DLD1 (cell line): ENCODE measurements around the gene ZKSCAN1.
"Not testable (repeated sequence)": the region's sequence is repeated elsewhere in the genome, so short reads cannot be mapped to it uniquely, and the experiment has no call there.

ENCODE experiments used
- in situ Hi-C: cut with HindIII; loops from 2 replicates; pipeline ENCODE4 v1.10.0; 2017; ENCODE audit warnings: low sequenced_read_pairs

Gene ZKSCAN1

GRCh38 chr7:99997545-99998137 is 17.8 kb upstream of the ZKSCAN1 start:
- in situ Hi-C loops, result loop anchor here (10.0 kb wide), 1 partner anchor 73 kb away; the partner anchor contains the start of gene GJC3

DNA sequence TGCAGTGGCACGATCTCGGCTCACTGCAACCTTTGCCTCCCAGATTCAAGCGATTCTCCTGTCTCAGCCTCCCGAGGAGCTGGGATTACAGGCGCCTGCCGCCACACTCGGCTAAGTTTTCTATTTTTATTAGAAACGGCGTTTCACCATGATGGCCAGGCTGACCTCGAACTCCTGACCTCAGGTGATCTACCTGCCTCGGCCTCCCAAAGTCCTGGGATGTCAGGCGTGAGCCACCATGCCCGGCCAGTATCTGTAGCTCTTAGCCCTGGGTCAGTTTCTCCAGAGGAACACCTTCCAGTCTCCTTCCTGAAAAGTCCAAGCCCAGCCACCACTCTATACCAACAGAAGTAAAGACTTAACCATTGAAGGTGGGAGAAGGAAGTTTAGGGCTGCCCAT is 15.2 kb upstream of the ZKSCAN1 start:
- in situ Hi-C loops, result no loop called here

- in situ Hi-C loops, result no loop called here
Observed at GRCh38 chr7:100003711-100004661, 11.4 kb upstream of the ZKSCAN1 start.

- in situ Hi-C loops, result no loop called here
Observed at GRCh38 chr7:100007887-100008286, 7.5 kb upstream of the ZKSCAN1 start.

DNA sequence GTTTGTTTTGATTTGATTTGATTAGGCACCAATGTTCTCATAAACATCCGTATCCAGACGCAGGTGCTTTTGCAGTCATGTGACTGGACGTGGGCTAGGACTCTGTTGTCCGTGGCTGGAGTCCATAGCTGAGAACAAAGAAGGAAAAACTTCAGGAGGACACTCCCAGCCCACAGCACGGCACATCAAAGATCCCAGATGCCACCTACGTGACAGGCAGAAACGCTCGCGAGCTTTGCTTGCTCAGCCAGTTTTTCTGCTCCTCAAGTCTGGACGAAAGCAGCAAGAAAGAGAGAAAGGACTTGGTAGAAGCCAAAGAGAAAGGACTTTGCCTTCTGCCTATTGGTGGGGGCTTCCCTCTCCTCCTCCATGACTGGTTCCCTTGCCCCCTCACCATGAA is 6.9 kb upstream of the ZKSCAN1 start:
- in situ Hi-C loops, result no loop called here

GRCh38 chr7:100009952-100010351 is 5.4 kb upstream of the ZKSCAN1 start:
- in situ Hi-C loops, result not testable (repeated sequence)

DNA sequence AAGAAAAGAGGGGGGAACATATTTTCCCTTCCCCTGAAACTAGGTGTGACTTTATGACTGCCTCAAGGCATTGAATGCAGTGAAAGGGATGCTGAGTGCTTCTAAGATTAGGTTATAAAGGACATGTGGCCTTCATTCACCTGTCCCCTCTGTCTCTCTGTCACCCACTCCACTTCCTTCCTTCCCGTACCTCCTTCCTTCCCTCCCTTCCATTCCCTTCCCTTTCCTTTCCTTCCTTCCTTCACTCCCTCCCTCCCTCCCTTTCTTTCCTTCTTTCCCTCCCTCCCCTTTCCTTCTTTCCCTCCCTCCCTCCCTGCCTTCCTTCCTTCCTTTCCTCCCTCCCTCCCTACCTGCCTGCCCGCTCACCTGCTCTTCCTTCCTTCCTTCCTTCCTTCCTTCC is 4.5 kb upstream of the ZKSCAN1 start:
- in situ Hi-C loops, result no loop called here

GRCh38 chr7:100011516-100011915 is 3.9 kb upstream of the ZKSCAN1 start:
- in situ Hi-C loops, result no loop called here

GRCh38 chr7:100012385-100013327 is 2.7 kb upstream of the ZKSCAN1 start:
- in situ Hi-C loops, result not testable (repeated sequence)

GRCh38 chr7:100013328-100013676 is 2.1 kb upstream of the ZKSCAN1 start:
- in situ Hi-C loops, result no loop called here

DNA sequence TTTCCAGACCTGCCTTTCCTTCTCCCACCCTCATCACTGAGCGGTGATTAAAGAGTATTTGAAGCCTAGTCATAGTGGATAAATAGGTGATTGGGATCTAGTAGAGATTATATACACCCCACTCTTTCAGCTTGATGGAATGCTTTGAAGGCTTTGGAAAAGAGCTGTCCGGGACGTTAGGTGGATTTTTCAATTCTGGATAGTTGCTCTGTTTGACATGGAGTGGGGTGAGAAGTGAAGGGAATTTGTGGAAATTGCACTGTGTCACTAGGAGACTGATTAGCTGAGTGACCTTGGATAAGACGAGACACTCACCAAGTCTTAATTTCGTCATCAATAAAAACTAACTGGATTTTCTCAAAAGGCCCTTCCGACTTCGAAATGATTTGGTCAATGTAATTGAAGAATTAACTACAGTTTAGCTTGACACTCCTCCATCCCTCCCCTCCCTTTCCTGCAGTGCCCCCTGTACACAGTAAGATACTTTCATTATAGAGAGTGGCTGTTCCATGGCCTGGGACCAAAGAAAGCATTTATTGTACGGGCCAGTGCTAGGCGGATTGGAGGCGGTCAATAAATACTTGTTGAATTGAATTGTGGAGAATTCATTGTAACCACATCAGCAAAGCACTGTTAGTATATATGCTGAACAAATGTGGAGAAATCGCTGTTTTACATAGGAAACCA is 962 bp downstream of the ZKSCAN1 start:
- in situ Hi-C loops, result no loop called here

DNA sequence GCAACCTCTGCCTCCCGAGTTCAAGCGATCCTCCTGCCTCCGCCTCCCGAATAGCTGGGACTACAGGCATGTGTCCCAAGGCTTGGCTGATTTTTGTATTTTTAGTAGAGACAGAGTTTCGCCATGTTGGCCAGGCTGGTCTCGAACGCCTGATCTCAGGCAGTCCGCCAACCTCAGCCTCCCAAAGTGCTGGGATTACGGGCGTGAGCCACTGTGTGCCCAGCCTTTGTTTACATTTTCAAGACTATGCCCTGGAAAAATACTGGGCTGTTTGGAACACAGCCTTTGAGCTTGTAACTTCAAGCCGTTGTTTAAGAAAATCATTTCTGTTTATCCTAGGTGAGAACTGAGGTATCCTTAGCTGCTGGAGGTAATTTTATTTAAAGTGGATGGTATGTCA is 1.9 kb downstream of the ZKSCAN1 start:
- in situ Hi-C loops, result no loop called here

GRCh38 chr7:100017875-100018274 is 2.5 kb downstream of the ZKSCAN1 start:
- in situ Hi-C loops, result no loop called here

DNA sequence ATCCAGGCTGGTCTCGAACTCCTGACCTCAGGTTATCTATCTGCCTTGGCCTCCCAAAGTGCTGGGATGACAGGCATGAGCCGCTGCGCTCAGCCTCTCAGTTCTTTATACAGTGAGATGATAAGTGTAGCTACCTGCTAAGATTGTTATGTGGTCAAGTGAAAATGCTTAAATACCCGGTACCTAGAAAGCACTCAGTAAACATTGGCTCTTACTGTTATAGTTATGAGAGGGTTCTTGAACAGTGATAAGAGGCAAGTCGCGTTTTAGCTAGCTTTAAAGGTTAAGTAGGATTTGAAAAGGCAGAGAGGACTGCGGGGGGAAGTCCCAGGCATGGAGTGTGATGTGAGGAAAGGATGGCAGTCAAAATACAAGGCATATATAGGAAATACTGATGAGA is 4.5 kb downstream of the ZKSCAN1 start:
- in situ Hi-C loops, result no loop called here

- in situ Hi-C loops, result no loop called here
Observed at GRCh38 chr7:100021297-100021696, 5.9 kb downstream of the ZKSCAN1 start.

- in situ Hi-C loops, result no loop called here
Observed at GRCh38 chr7:100022621-100023020, 7.2 kb downstream of the ZKSCAN1 start.

DNA sequence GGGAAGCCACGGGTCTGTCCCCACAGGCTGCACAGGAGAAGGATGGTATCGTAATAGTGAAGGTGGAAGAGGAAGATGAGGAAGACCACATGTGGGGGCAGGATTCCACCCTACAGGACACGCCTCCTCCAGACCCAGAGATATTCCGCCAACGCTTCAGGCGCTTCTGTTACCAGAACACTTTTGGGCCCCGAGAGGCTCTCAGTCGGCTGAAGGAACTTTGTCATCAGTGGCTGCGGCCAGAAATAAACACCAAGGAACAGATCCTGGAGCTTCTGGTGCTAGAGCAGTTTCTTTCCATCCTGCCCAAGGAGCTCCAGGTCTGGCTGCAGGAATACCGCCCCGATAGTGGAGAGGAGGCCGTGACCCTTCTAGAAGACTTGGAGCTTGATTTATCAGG is 8.1 kb downstream of the ZKSCAN1 start:
- in situ Hi-C loops, result no loop called here

- in situ Hi-C loops, result no loop called here
Observed at GRCh38 chr7:100024020-100024619, 8.7 kb downstream of the ZKSCAN1 start.

DNA sequence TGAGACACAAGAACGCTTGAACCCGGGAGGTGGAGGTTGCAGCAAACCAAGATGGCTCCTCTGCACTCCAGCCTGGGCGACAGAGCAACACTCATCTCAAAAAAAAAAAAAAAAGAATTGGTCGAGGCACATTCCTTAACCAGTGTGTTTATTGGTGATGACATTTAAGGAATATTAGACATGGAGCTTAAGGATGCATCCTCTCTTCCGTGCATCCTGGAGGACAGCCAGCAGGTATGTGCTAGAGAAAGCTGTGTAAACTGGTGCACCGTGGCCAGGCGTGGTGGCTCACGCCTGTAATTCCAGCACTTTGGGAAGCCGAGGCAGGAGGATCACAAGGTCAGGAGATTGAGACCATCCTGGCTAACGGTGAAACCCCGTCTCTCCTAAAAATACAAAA is 11.8 kb downstream of the ZKSCAN1 start:
- in situ Hi-C loops, result no loop called here

GRCh38 chr7:100029596-100029995 is 14.2 kb downstream of the ZKSCAN1 start:
- in situ Hi-C loops, result no loop called here
